T-cell (primary cell): ENCODE results near the gene RAB1B. TPM values are rescaled to one million over a fixed set of nuclear protein-coding genes. Genes with fewer than 3 reads are reported as not detected.
A peak's percentile ranks its signal among the peaks of the same experiment; 100 is the strongest.

Experiments used
- ATAC-seq, 4 experiments: fragments of 200-7000 bp in 3 of 4; fragments of 150-1000 bp in 1 of 4; cut with Tn5 transposase; replicated peaks in 1 of 4; 1 replicate in 3 of 4; 2 replicates in 1 of 4; pipeline ENCODE4 v1.10.0; 2021; ENCODE audit warnings: moderate library complexity in 3 of 4, mild to moderate bottlenecking in 2 of 4, moderate number of reproducible peaks in 1 of 4
- CTCF ChIA-PET, 2 donors: fragments of 300-600 bp; sonication (Branson Sonifier 250); formaldehyde crosslinking; loops; one replicate each; lab custom pipeline; 2022; ENCODE audit warnings: antibody characterized with exemption in 2 of 2; lab: Charles Lee
- POLR2A ChIA-PET, 2 donors: fragments of 300-600 bp; sonication (Branson Sonifier 250); formaldehyde crosslinking; loops; one replicate each; lab custom pipeline; 2022; ENCODE audit warnings: antibody characterized with exemption in 2 of 2; lab: Charles Lee
- DNase-seq, 35 experiments: peaks; one replicate each; pipeline versions ENCODE4 v3.0.0 to v3.0.0-alpha.2; 2013 to 2023
- H3K27ac ChIP-seq: one replicate; pipeline ENCODE4 v1.5.1; 2013; ENCODE audit warnings: low read length
- H3K27me3 ChIP-seq, 2 experiments: replicated peaks in 1 of 2; 1 replicate in 1 of 2; 2 replicates in 1 of 2; pipeline versions ENCODE4 v1.6.1 to v1.7.0; 2013; ENCODE audit warnings: low read length in 1 of 2, mixed read lengths in 1 of 2; ENCODE audit not compliant: control insufficient read depth in 2 of 2, insufficient read depth in 2 of 2; ENCODE audit errors: extremely low read depth in 1 of 2
- H3K36me3 ChIP-seq, 2 donors: 1 replicate in 1 of 2; 2 replicates in 1 of 2; pipeline versions ENCODE4 v1.6.1 to v1.7.0; 2013; ENCODE audit warnings: low read length in 1 of 2; ENCODE audit not compliant: control insufficient read depth in 2 of 2, insufficient read depth in 1 of 2; ENCODE audit errors: extremely low read depth in 1 of 2
- H3K4me1 ChIP-seq, 2 experiments: 1 replicate in 1 of 2; 2 replicates in 1 of 2; pipeline versions ENCODE4 v1.6.1 to v1.7.0; 2013; ENCODE audit warnings: low read length in 2 of 2, mixed read lengths in 1 of 2; ENCODE audit not compliant: insufficient read depth in 2 of 2, control insufficient read depth in 1 of 2; ENCODE audit errors: extremely low read depth in 1 of 2
- H3K4me3 ChIP-seq, 2 donors: 1 replicate in 1 of 2; 2 replicates in 1 of 2; pipeline versions ENCODE4 v1.5.1 to v1.7.0; 2013; ENCODE audit warnings: mild to moderate bottlenecking in 2 of 2, low read length in 1 of 2, moderate library complexity in 1 of 2; ENCODE audit not compliant: control insufficient read depth in 1 of 2; ENCODE audit errors: extremely low read depth in 1 of 2
- H3K9me3 ChIP-seq: 2 replicates; pipeline ENCODE4 v1.7.0; 2013
- H3K27ac Mint-ChIP-seq, 2 donors: one replicate each; pipeline ENCODE4 v1.8.0; 2020 to 2021; ENCODE audit warnings: mild to moderate bottlenecking in 2 of 2, mixed read lengths in 2 of 2
- H3K27me3 Mint-ChIP-seq, 2 donors: one replicate each; pipeline ENCODE4 v1.8.0; 2021 to 2022; ENCODE audit warnings: mixed read lengths in 2 of 2
- H3K36me3 Mint-ChIP-seq: one replicate; pipeline ENCODE4 v1.8.0; 2021; ENCODE audit warnings: mixed read lengths
- H3K4me1 Mint-ChIP-seq, 3 donors: one replicate each; pipeline ENCODE4 v1.8.0; 2020 to 2022; ENCODE audit warnings: mixed read lengths in 3 of 3, mild to moderate bottlenecking in 1 of 3
- H3K4me3 Mint-ChIP-seq, 3 donors: one replicate each; pipeline ENCODE4 v1.8.0; 2020 to 2022; ENCODE audit warnings: mild to moderate bottlenecking in 3 of 3, mixed read lengths in 3 of 3, moderate library complexity in 3 of 3
- H3K9me3 Mint-ChIP-seq, 3 donors: one replicate each; pipeline ENCODE4 v1.8.0; 2020 to 2022; ENCODE audit warnings: mixed read lengths in 3 of 3
- WGBS: methylation state at CpG from one replicate; pipeline ENCODE4 v1.1.5; 2013; ENCODE audit warnings: missing lambda C conversion rate; ENCODE audit not compliant: insufficient coverage; 5-methylcytosine and 5-hydroxymethylcytosine counted together
- total RNA-seq, 35 experiments: library from RNA in 6 of 35; stranded (reverse) in 6 of 35; fragments of 120-200 nt in 1 of 35; gene quantifications; one replicate each; pipeline versions ENCODE4 v1.2.1 to v1.2.4 and lab custom pipeline; 2013 to 2026

RAB1B gene
- total RNA-seq, 5 donors from 2014 or later (not counting 1 experiment from before 2014, with no cell fraction given): 60.7 to 98.8 (median 95.2) TPM

GRCh38 chr11:66314186-66314501 lies 45.7 kb downstream of the RAB1B start:
- peaks cover 0 to 14% of the 10 kb centered on the region in 2 experiments for H3K27me3 ChIP-seq
- H3K4me3 ChIP-seq: peak overlapping the region; percentile 58 to 71
- Mint-ChIP-seq H3K4me3 (peak overlapping the region; percentile 56 to 85 (median 73)), H3K36me3 (no peaks in the 10 kb centered on the region), H3K27me3 (peaks cover 0 to 2% of the 10 kb centered on the region in 2 donors), H3K27ac (peak overlapping the region; percentile 89 to 99), H3K9me3 (no peaks in the 10 kb centered on the region), H3K4me1 (peaks cover 44 to 52% (median 47%) of the 10 kb centered on the region in 3 donors)
- no CpG with 5 or more reads among the region's 1 CpG for WGBS
- ChIA-PET POLR2A (no interaction called here), CTCF (no interaction called here)
- no peak for ATAC-seq
- DNase-seq: no peak
- H3K9me3 ChIP-seq: no peaks in the 10 kb centered on the region
- no peaks in the 10 kb centered on the region for H3K36me3 ChIP-seq
- peak overlapping the region; percentile 90 for H3K27ac ChIP-seq
- H3K4me1 ChIP-seq: peaks cover 25 to 73% of the 10 kb centered on the region in 2 experiments

GRCh38 chr11:66314561-66315497 lies 46.4 kb downstream of the RAB1B start:
- Mint-ChIP-seq H3K9me3 (no peaks in the 10 kb centered on the region), H3K27me3 (peaks cover 0 to 2% of the 10 kb centered on the region in 2 donors), H3K36me3 (no peaks in the 10 kb centered on the region), H3K4me3 (peak overlapping the region; percentile 34 to 85 (median 73)), H3K27ac (peak overlapping the region; percentile 89 to 99), H3K4me1 (peaks cover 51 to 59% (median 52%) of the 10 kb centered on the region in 3 donors)
- ATAC-seq (no peak), DNase-seq (no peak)
- H3K4me3 ChIP-seq: peak overlapping the region; percentile 58 to 71
- CTCF ChIA-PET: no interaction called here
- H3K36me3 ChIP-seq: no peaks in the 10 kb centered on the region
- POLR2A ChIA-PET: interaction anchor here in 1 of 2 donors (0.6 kb wide), 1 partner anchor 331 kb away, joined by 3 read pairs; no protein-coding TSS in a partner anchor
- peak overlapping the region; percentile 90 for H3K27ac ChIP-seq
- H3K4me1 ChIP-seq: peaks cover 25 to 79% of the 10 kb centered on the region in 2 experiments
- H3K27me3 ChIP-seq: peaks cover 0 to 14% of the 10 kb centered on the region in 2 experiments
- WGBS: 79% methylated on average over 16 of the region's 17 CpGs
- H3K9me3 ChIP-seq: no peaks in the 10 kb centered on the region

- Histone ChIP-seq H3K4me1 (peaks cover 25 to 79% of the 10 kb centered on the region in 2 experiments), H3K27me3 (peaks cover 0 to 14% of the 10 kb centered on the region in 2 experiments), H3K9me3 (no peaks in the 10 kb centered on the region), H3K27ac (peak overlapping the region; percentile 49), H3K4me3 (peak overlapping the region; percentile 39 to 71), H3K36me3 (no peaks in the 10 kb centered on the region)
- H3K9me3 Mint-ChIP-seq: peaks cover 0 to 4% (median 0%) of the 10 kb centered on the region in 3 donors
- ATAC-seq (no peak), DNase-seq (no peak)
- H3K4me3 Mint-ChIP-seq: peak overlapping the region; percentile 34 to 73 (median 72)
- H3K27ac Mint-ChIP-seq: peak overlapping the region; percentile 85 to 99
- H3K36me3 Mint-ChIP-seq: no peaks in the 10 kb centered on the region
- peaks cover 0 to 2% of the 10 kb centered on the region in 2 donors for H3K27me3 Mint-ChIP-seq
- 88% methylated on average over 13 of the region's 14 CpGs for WGBS
- CTCF ChIA-PET: no interaction called here
- peaks cover 56 to 64% (median 57%) of the 10 kb centered on the region in 3 donors for H3K4me1 Mint-ChIP-seq
- POLR2A ChIA-PET: interaction anchor here in 1 of 2 donors (0.6 kb wide), 1 partner anchor 330 kb away, joined by 3 read pairs; no protein-coding TSS in a partner anchor
Observed at GRCh38 chr11:66315498-66315885, 47.1 kb downstream of the RAB1B start.

GRCh38 chr11:66315921-66316811 lies 47.7 kb downstream of the RAB1B start:
- Mint-ChIP-seq H3K27me3 (peaks cover 0 to 2% of the 10 kb centered on the region in 2 donors), H3K36me3 (no peaks in the 10 kb centered on the region), H3K4me3 (peak overlapping the region; percentile 11 to 73 (median 72)), H3K4me1 (peaks cover 56 to 64% (median 59%) of the 10 kb centered on the region in 3 donors), H3K9me3 (peaks cover 0 to 4% (median 0%) of the 10 kb centered on the region in 3 donors), H3K27ac (peak overlapping the region; percentile 85 to 99)
- ATAC-seq: no peak
- Histone ChIP-seq H3K36me3 (no peaks in the 10 kb centered on the region), H3K27ac (peak overlapping the region; percentile 49), H3K4me3 (peak overlapping the region; percentile 39 to 71), H3K27me3 (peaks cover 0 to 14% of the 10 kb centered on the region in 2 experiments), H3K9me3 (no peaks in the 10 kb centered on the region), H3K4me1 (peaks cover 25 to 78% of the 10 kb centered on the region in 2 experiments)
- peak in 7 of 35 experiments; percentile 18 to 43 (median 29) for DNase-seq
- CTCF ChIA-PET: no interaction called here
- whole genome bisulfite sequencing: 78% methylated on average over 52 of the region's 52 CpGs
- POLR2A ChIA-PET: interaction anchor here in 1 of 2 donors (0.6 to 1.0 kb wide), 2 partner anchors 27 to 329 kb away, joined by 3 to 4 read pairs; partner anchors contain the start of gene YIF1A

GRCh38 chr11:66316849-66317251 lies 48.4 kb downstream of the RAB1B start, which contains the start of gene CD248:
CD248 (minus strand) TSS chr11:66317044; CDS start chr11:66317027, 17 bp downstream.
- H3K27ac ChIP-seq: peak within 1 kb of the TSS; percentile 94

More at GRCh38 chr11:66316849-66317251, 48.4 kb downstream of the RAB1B start, which contains the start of gene CD248:
- Histone ChIP-seq H3K4me3 (peak within 1 kb of the TSS; percentile 42 to 71), H3K9me3 (no peaks in the 10 kb centered on the region), H3K27me3 (peaks cover 0 to 14% of the 10 kb centered on the region in 2 experiments), H3K36me3 (no peaks in the 10 kb centered on the region), H3K4me1 (peaks cover 30 to 76% of the 10 kb centered on the region in 2 experiments)
- WGBS: 37% methylated on average over 23 of the region's 29 CpGs
- H3K9me3 Mint-ChIP-seq: peaks cover 0 to 4% (median 0%) of the 10 kb centered on the region in 3 donors
- peak within 1 kb of the TSS; percentile 93 to 99 for H3K27ac Mint-ChIP-seq
- ChIA-PET POLR2A (interaction anchor here in 1 of 2 donors (1.0 to 1.9 kb wide), 2 partner anchors 27 to 28 kb away, joined by 4 read pairs; partner anchors contain the start of gene YIF1A), CTCF (no interaction called here)
- peaks cover 0 to 2% of the 10 kb centered on the region in 2 donors for H3K27me3 Mint-ChIP-seq
- H3K4me1 Mint-ChIP-seq: peaks cover 59 to 64% (median 62%) of the 10 kb centered on the region in 3 donors
- peak in 4 of 35 experiments; percentile 11 to 40 (median 34) for DNase-seq
- ATAC-seq: no peak
- H3K36me3 Mint-ChIP-seq: no peaks in the 10 kb centered on the region
- peak within 1 kb of the TSS; percentile 67 to 80 (median 72) for H3K4me3 Mint-ChIP-seq
